Liver (tissue), 9 donors: ENCODE results near the gene PSMB8. TPM values are rescaled to one million over a fixed set of nuclear protein-coding genes. Genes with fewer than 3 reads are reported as not detected.

ENCODE experiments used
- DNase-seq: peaks from one replicate; pipeline ENCODE4 v3.0.0-alpha.2; 2017; ENCODE audit warnings: low spot score
- H3K27ac ChIP-seq, 2 donors: one replicate each; pipeline ENCODE4 v1.7.0; 2013; ENCODE audit warnings: inconsistent platforms in 2 of 2, low read length in 2 of 2, control low read depth in 1 of 2, low read depth in 1 of 2, mild to moderate bottlenecking in 1 of 2
- H3K27me3 ChIP-seq, 4 donors: one replicate each; pipeline versions ENCODE4 v1.6.1 to v1.7.0; 2013; ENCODE audit warnings: low read length in 3 of 4, inconsistent platforms in 1 of 4, mild to moderate bottlenecking in 1 of 4, moderate library complexity in 1 of 4; ENCODE audit not compliant: control insufficient read depth in 4 of 4, insufficient read depth in 4 of 4
- H3K36me3 ChIP-seq, 4 donors: one replicate each; pipeline versions ENCODE4 v1.6.1 to v1.7.0; 2013; ENCODE audit warnings: low read length in 3 of 4, mild to moderate bottlenecking in 3 of 4, low read depth in 1 of 4, moderate library complexity in 1 of 4; ENCODE audit not compliant: control insufficient read depth in 4 of 4, insufficient read depth in 3 of 4
- H3K4me1 ChIP-seq, 4 donors: one replicate each; pipeline versions ENCODE4 v1.6.1 to v1.7.0; 2013; ENCODE audit warnings: low read length in 3 of 4, mild to moderate bottlenecking in 3 of 4, moderate library complexity in 1 of 4; ENCODE audit not compliant: control insufficient read depth in 4 of 4, insufficient read depth in 4 of 4
- H3K4me3 ChIP-seq, 3 donors: one replicate each; pipeline versions ENCODE4 v1.6.1 to v1.7.0; 2013; ENCODE audit warnings: low read length in 3 of 3, control low read depth in 1 of 3, low read depth in 1 of 3, mild to moderate bottlenecking in 1 of 3
- H3K9ac ChIP-seq, 2 donors: one replicate each; pipeline ENCODE4 v1.7.0; 2013; ENCODE audit warnings: low read length in 2 of 2, mild to moderate bottlenecking in 2 of 2, moderate library complexity in 2 of 2, control low read depth in 1 of 2, low read depth in 1 of 2
- H3K9me3 ChIP-seq, 4 donors: one replicate each; pipeline versions ENCODE4 v1.6.1 to v1.7.0; 2013; ENCODE audit warnings: low read length in 3 of 4; ENCODE audit not compliant: control insufficient read depth in 4 of 4
- ATF3 ChIP-seq: IDR thresholded peaks from 2 replicates; pipeline ENCODE4 v1.6.1; 2016; ENCODE audit warnings: antibody characterized with exemption
- EGR1 ChIP-seq, 2 donors: IDR thresholded peaks; 2 replicates each; pipeline ENCODE4 v1.6.1; 2016 to 2018; ENCODE audit warnings: antibody characterized with exemption in 2 of 2, low read depth in 2 of 2
- GABPA ChIP-seq, 2 donors: IDR thresholded peaks in 1 of 2; conservative IDR thresholded peaks in 1 of 2; 2 replicates each; pipeline ENCODE4 v1.6.1; 2016; ENCODE audit warnings: antibody characterized with exemption in 2 of 2, mild to moderate bottlenecking in 1 of 2, moderate library complexity in 1 of 2
- JUND ChIP-seq, 2 donors: IDR thresholded peaks; 2 replicates each; pipeline ENCODE4 v1.6.1; 2016; ENCODE audit warnings: antibody characterized with exemption in 2 of 2
- NR2F2 ChIP-seq: IDR thresholded peaks from 2 replicates; pipeline ENCODE4 v1.6.1; 2016; ENCODE audit warnings: antibody characterized with exemption
- RAD21 ChIP-seq, 2 donors: IDR thresholded peaks; 2 replicates each; pipeline ENCODE4 v1.6.1; 2016; ENCODE audit warnings: antibody characterized with exemption in 2 of 2, mild to moderate bottlenecking in 2 of 2
- RXRA ChIP-seq, 2 donors: IDR thresholded peaks; 2 replicates each; pipeline ENCODE4 v1.6.1; 2017 to 2018; ENCODE audit warnings: antibody characterized with exemption in 2 of 2, mild to moderate bottlenecking in 1 of 2
- YY1 ChIP-seq: IDR thresholded peaks from 2 replicates; pipeline ENCODE4 v1.6.1; 2016; ENCODE audit warnings: antibody characterized with exemption, mild to moderate bottlenecking
- WGBS: extraction: QIAGEN DNeasy Blood & Tissue Kit; methylation state at CpG from one replicate; pipeline ENCODE4 v1.1.7; 2013; 5-methylcytosine and 5-hydroxymethylcytosine counted together
- polyA plus RNA-seq, 2 donors: library from polyadenylated mRNA; stranded (reverse) in 1 of 2; unstranded in 1 of 2; fragments of 200-250 nt in 1 of 2; fragments of >200 nt in 1 of 2; fragmentation: Nextera tagmentation in 1 of 2; extraction: Ambion mirVana in 1 of 2; gene quantifications; one replicate each; pipeline versions ENCODE4 v1.2.1 to v1.2.3, GENCODE V29; 2013 to 2015
- total RNA-seq, 2 donors: library from RNA; depleted of rRNA; stranded (reverse); fragments of >200 nt; gene quantifications; one replicate each; pipeline ENCODE4 v1.2.3, GENCODE V29; 2014
- TF ChIP-seq, protein P1 (sequence below): IDR thresholded peaks from 2 replicates; pipeline ENCODE4 v1.6.1; 2016; ENCODE audit warnings: antibody characterized with exemption
- TF ChIP-seq, protein P2 (sequence below): IDR thresholded peaks from 2 replicates; pipeline ENCODE4 v1.6.1; 2016; ENCODE audit warnings: antibody characterized with exemption
- donor health status: healthy.
- donor health status: healthy.
- donor health status: healthy.
- donor health status: healthy.
- donor health status: healthy.

Gene PSMB8
- total and polyA plus RNA-seq, 4 donors: 19.9 to 75.1 (median 44.0) TPM

GRCh38 chr6:32792901-32793435, 50.9 kb downstream of the PSMB8 start:
- Histone ChIP-seq H3K27ac (no peak overlapping the region), H3K27me3 (peaks cover 0 to 6% (median 2%) of the 10 kb centered on the region in 4 donors), H3K4me3 (no peak overlapping the region)

More at GRCh38 chr6:32792901-32793435, 50.9 kb downstream of the PSMB8 start:
- Histone ChIP-seq H3K36me3 (no peaks in the 10 kb centered on the region), H3K4me1 (peaks cover 0 to 9% (median 7%) of the 10 kb centered on the region in 4 donors), H3K9me3 (no peaks in the 10 kb centered on the region), H3K9ac (no peak overlapping the region)
- TF ChIP-seq, protein P1, sequence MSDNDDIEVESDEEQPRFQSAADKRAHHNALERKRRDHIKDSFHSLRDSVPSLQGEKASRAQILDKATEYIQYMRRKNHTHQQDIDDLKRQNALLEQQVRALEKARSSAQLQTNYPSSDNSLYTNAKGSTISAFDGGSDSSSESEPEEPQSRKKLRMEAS: no peak
- TF ChIP-seq RXRA (IDR thresholded peaks at IDR 0.05) (no peak), RAD21 (IDR thresholded peaks at IDR 0.05) (no peak), YY1 (no peak), JUND (IDR thresholded peaks at IDR 0.05) (no peak), NR2F2 (no peak), ATF3 (no peak), GABPA (IDR thresholded peaks at IDR 0.05 in 1 of 2, conservative IDR thresholded peaks at IDR 0.05 in 1 of 2) (no peak), EGR1 (IDR thresholded peaks at IDR 0.05; ENCODE audit: low read depth in 2 of 2) (no peak)
- TF ChIP-seq, protein P2, sequence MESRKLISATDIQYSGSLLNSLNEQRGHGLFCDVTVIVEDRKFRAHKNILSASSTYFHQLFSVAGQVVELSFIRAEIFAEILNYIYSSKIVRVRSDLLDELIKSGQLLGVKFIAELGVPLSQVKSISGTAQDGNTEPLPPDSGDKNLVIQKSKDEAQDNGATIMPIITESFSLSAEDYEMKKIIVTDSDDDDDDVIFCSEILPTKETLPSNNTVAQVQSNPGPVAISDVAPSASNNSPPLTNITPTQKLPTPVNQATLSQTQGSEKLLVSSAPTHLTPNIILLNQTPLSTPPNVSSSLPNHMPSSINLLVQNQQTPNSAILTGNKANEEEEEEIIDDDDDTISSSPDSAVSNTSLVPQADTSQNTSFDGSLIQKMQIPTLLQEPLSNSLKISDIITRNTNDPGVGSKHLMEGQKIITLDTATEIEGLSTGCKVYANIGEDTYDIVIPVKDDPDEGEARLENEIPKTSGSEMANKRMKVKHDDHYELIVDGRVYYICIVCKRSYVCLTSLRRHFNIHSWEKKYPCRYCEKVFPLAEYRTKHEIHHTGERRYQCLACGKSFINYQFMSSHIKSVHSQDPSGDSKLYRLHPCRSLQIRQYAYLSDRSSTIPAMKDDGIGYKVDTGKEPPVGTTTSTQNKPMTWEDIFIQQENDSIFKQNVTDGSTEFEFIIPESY: no peak
- no peak for DNase-seq
- 54% methylated on average over 3 of the region's 3 CpGs for WGBS

Other genes with a start within 250 kb of the PSMB8 start
- 10 to 100 TPM in 1 of 2 donors, 1 to 10 TPM in 1; 8.5 to 19.9 TPM for gene HLA-DQA1, start 206.6 kb downstream of the PSMB8 start, total RNA-seq
- 10 to 100 TPM in 1 of 2 donors, 1 to 10 TPM in 1; 2.1 to 10.2 TPM for gene HLA-DQA1, start 206.6 kb downstream of the PSMB8 start, polyA plus RNA-seq
- 10 to 100 TPM; 12.1 to 12.4 TPM for gene HLA-DQB1, start 177.4 kb downstream of the PSMB8 start, total RNA-seq
- 1 to 10 TPM; 1.9 to 2.4 TPM for gene HLA-DQB1, start 177.4 kb downstream of the PSMB8 start, polyA plus RNA-seq
- gene HLA-DQA2, start 102.7 kb downstream of the PSMB8 start, total RNA-seq: under 1 TPM in 1 of 2 donors, not detected in 1; 0.23 TPM
- under 1 TPM; 0.16 to 0.32 TPM for gene HLA-DQA2, start 102.7 kb downstream of the PSMB8 start, polyA plus RNA-seq
- not detected for gene HLA-DQB2, start 80.5 kb downstream of the PSMB8 start, total RNA-seq
- under 1 TPM in 1 of 2 donors, not detected in 1; 0.32 TPM for gene HLA-DQB2, start 80.5 kb downstream of the PSMB8 start, polyA plus RNA-seq
- gene HLA-DOB, start 27.0 kb downstream of the PSMB8 start, total RNA-seq: under 1 TPM in 1 of 2 donors, not detected in 1; 0.25 TPM
- gene HLA-DOB, start 27.0 kb downstream of the PSMB8 start, polyA plus RNA-seq: under 1 TPM; 0.16 to 0.67 TPM
- 1 to 10 TPM; 5.1 to 7.7 TPM for gene TAP2, start 5.3 kb downstream of the PSMB8 start, total RNA-seq
- 10 to 100 TPM in 1 of 2 donors, 1 to 10 TPM in 1; 2.2 to 14.9 TPM for gene TAP2, start 5.3 kb downstream of the PSMB8 start, polyA plus RNA-seq
- 10 to 100 TPM in 1 of 2 donors, 1 to 10 TPM in 1; 9.8 to 18.2 TPM for gene TAP1, start 9.7 kb upstream of the PSMB8 start, total RNA-seq
- gene TAP1, start 9.7 kb upstream of the PSMB8 start, polyA plus RNA-seq: 10 to 100 TPM; 10.3 to 14.3 TPM
- gene PSMB9, start 10.1 kb upstream of the PSMB8 start, total RNA-seq: 10 to 100 TPM; 11.7 to 13.4 TPM
- gene PSMB9, start 10.1 kb upstream of the PSMB8 start, polyA plus RNA-seq: 10 to 100 TPM; 27.1 to 31.6 TPM
- 10 to 100 TPM in 1 of 2 donors, 1 to 10 TPM in 1; 8.1 to 13.1 TPM for gene HLA-DMB, start 97.0 kb upstream of the PSMB8 start, total RNA-seq
- gene HLA-DMB, start 97.0 kb upstream of the PSMB8 start, polyA plus RNA-seq: 1 to 10 TPM; 2.8 to 7.3 TPM
- 1 to 10 TPM; 6.2 to 7.8 TPM for gene HLA-DMA, start 109.0 kb upstream of the PSMB8 start, total RNA-seq
- gene HLA-DMA, start 109.0 kb upstream of the PSMB8 start, polyA plus RNA-seq: 10 to 100 TPM in 1 of 2 donors, 1 to 10 TPM in 1; 10.0 to 15.1 TPM
- 100 to 1,000 TPM in 1 of 2 donors, 10 to 100 TPM in 1; 46.0 to 100 TPM for gene BRD2, start 124.5 kb upstream of the PSMB8 start, total RNA-seq
- 10 to 100 TPM; 29.8 to 54.4 TPM for gene BRD2, start 124.5 kb upstream of the PSMB8 start, polyA plus RNA-seq
- 1 to 10 TPM; 1.3 to 3.0 TPM for gene HLA-DOA, start 165.5 kb upstream of the PSMB8 start, total RNA-seq
- gene HLA-DOA, start 165.5 kb upstream of the PSMB8 start, polyA plus RNA-seq: 1 to 10 TPM in 1 of 2 donors, under 1 TPM in 1; 0.69 to 1.9 TPM
- 10 to 100 TPM; 27.3 to 31.2 TPM for gene HLA-DPA1, start 229.6 kb upstream of the PSMB8 start, total RNA-seq
- gene HLA-DPA1, start 229.6 kb upstream of the PSMB8 start, polyA plus RNA-seq: 10 to 100 TPM; 12.0 to 49.3 TPM
- gene HLA-DPB1, start 231.9 kb upstream of the PSMB8 start, total RNA-seq: 10 to 100 TPM; 23.4 to 24.5 TPM
- gene HLA-DPB1, start 231.9 kb upstream of the PSMB8 start, polyA plus RNA-seq: 10 to 100 TPM; 15.5 to 37.8 TPM